DOHH2 (cell line): ENCODE results near the gene TMEM98.

Experiments
- H3F3A ChIP-seq: fragments of 200-600 bp; sonication (generic), shearing (Covaris generic); 2 replicates; pipeline ENCODE4 v1.6.0; 2016; ENCODE audit warnings: antibody characterized with exemption, mild to moderate bottlenecking; ENCODE audit not compliant: control insufficient read depth, insufficient read depth
- H3K27ac ChIP-seq: fragments of 200-600 bp; sonication (generic); 2 replicates; pipeline ENCODE4 v1.5.1; 2014; ENCODE audit warnings: low read depth, mild to moderate bottlenecking, low read length, moderate library complexity
- H3K27me3 ChIP-seq: fragments of 200-600 bp; sonication (generic); 2 replicates; pipeline ENCODE4 v1.6.1; 2014; ENCODE audit warnings: mild to moderate bottlenecking, low read length, mixed read lengths; ENCODE audit not compliant: control insufficient read depth
- H3K36me3 ChIP-seq: fragments of 200-600 bp; sonication (generic); 2 replicates; pipeline ENCODE4 v1.6.1; 2014; ENCODE audit warnings: mild to moderate bottlenecking, low read length, moderate library complexity, mixed read lengths; ENCODE audit not compliant: control insufficient read depth
- H3K4me1 ChIP-seq: fragments of 200-600 bp; sonication (generic); 2 replicates; pipeline ENCODE4 v1.6.1; 2014; ENCODE audit warnings: mild to moderate bottlenecking, low read length, mixed read lengths; ENCODE audit not compliant: control insufficient read depth
- H3K4me2 ChIP-seq: fragments of 200-600 bp; sonication (generic); 2 replicates; pipeline ENCODE4 v1.6.0; 2014; ENCODE audit warnings: mild to moderate bottlenecking, low read length, moderate library complexity
- H3K4me3 ChIP-seq: fragments of 200-600 bp; sonication (generic); 2 replicates; pipeline ENCODE4 v1.5.1; 2014; ENCODE audit warnings: mild to moderate bottlenecking, low read length, mixed read lengths
- H3K79me2 ChIP-seq: fragments of 200-600 bp; sonication (generic); 2 replicates; pipeline ENCODE4 v1.6.1; 2014; ENCODE audit warnings: mild to moderate bottlenecking, low read length, mixed read lengths; ENCODE audit not compliant: control insufficient read depth
- H3K9me2 ChIP-seq: fragments of 200-600 bp; sonication (generic); replicated peaks from 2 replicates; pipeline ENCODE4 v1.6.1; 2014; ENCODE audit warnings: mild to moderate bottlenecking, low read length, mixed read lengths; ENCODE audit not compliant: control insufficient read depth
- H3K9me3 ChIP-seq: fragments of 200-600 bp; sonication (generic); 2 replicates; pipeline ENCODE4 v1.6.1; 2014; ENCODE audit warnings: antibody characterized with exemption, low read length, mixed read lengths; ENCODE audit not compliant: control insufficient read depth, insufficient read depth
- H4K20me1 ChIP-seq: fragments of 200-600 bp; sonication (generic); 2 replicates; pipeline ENCODE4 v1.6.0; 2014; ENCODE audit warnings: low read depth, mild to moderate bottlenecking, antibody characterized with exemption, low read length, moderate library complexity; ENCODE audit not compliant: control insufficient read depth, insufficient read depth
- EZH2phosphoT487 ChIP-seq: fragments of 200-600 bp; sonication (generic); IDR thresholded peaks from 2 replicates; pipeline ENCODE4 v1.6.1; 2017; ENCODE audit warnings: borderline replicate concordance, mild to moderate bottlenecking, antibody characterized with exemption, low read length, moderate library complexity, mixed read lengths
- TF ChIP-seq, protein P1 (sequence below): fragments of 200-600 bp; sonication (generic); IDR thresholded peaks from one replicate; pipeline ENCODE4 v1.5.1; 2014; ENCODE audit warnings: antibody characterized with exemption, mild to moderate bottlenecking, low read depth, low read length; ENCODE audit not compliant: poor library complexity, severe bottlenecking

The TMEM98 gene

DNA sequence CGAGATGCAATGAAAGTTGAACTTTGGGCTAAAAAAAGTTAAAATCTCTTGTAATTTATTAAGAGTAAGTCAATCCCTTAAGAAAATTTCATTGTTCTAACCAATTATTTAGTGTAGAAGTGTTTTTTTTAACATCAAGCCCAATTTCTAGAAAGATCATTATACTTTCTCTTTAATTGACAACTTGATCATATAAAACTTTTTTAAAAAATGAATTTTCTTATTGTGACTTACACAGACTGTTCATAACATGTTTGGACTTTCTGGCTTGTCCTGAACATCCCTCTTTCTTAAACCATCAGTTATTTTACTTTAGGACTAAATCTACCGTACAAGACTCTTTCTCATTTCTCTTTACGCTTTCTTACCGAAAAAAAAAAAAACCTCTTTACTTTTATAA, 26.2 kb upstream of the TMEM98 start:
- no peak overlapping the region for H3K4me2 ChIP-seq
- peaks cover 2% of the 10 kb centered on the region; the same call in 1 of the 2 replicates for H3K27me3 ChIP-seq
- no peak overlapping the region for H3K4me3 ChIP-seq
- no peaks in the 10 kb centered on the region for H4K20me1 ChIP-seq
- H3K79me2 ChIP-seq: no peaks in the 10 kb centered on the region
- H3K4me1 ChIP-seq: no peaks in the 10 kb centered on the region
- H3K27ac ChIP-seq: no peak overlapping the region
- H3K9me2 ChIP-seq: no peaks in the 10 kb centered on the region
- no peaks in the 10 kb centered on the region; the same call in 1 of the 2 replicates for H3F3A ChIP-seq
- H3K36me3 ChIP-seq: no peaks in the 10 kb centered on the region
- TF ChIP-seq, protein P1, sequence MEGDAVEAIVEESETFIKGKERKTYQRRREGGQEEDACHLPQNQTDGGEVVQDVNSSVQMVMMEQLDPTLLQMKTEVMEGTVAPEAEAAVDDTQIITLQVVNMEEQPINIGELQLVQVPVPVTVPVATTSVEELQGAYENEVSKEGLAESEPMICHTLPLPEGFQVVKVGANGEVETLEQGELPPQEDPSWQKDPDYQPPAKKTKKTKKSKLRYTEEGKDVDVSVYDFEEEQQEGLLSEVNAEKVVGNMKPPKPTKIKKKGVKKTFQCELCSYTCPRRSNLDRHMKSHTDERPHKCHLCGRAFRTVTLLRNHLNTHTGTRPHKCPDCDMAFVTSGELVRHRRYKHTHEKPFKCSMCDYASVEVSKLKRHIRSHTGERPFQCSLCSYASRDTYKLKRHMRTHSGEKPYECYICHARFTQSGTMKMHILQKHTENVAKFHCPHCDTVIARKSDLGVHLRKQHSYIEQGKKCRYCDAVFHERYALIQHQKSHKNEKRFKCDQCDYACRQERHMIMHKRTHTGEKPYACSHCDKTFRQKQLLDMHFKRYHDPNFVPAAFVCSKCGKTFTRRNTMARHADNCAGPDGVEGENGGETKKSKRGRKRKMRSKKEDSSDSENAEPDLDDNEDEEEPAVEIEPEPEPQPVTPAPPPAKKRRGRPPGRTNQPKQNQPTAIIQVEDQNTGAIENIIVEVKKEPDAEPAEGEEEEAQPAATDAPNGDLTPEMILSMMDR: no peak
- TF ChIP-seq EZH2phosphoT487: no peak
- H3K9me3 ChIP-seq: no peaks in the 10 kb centered on the region; the same call in 1 of the 2 replicates

DNA sequence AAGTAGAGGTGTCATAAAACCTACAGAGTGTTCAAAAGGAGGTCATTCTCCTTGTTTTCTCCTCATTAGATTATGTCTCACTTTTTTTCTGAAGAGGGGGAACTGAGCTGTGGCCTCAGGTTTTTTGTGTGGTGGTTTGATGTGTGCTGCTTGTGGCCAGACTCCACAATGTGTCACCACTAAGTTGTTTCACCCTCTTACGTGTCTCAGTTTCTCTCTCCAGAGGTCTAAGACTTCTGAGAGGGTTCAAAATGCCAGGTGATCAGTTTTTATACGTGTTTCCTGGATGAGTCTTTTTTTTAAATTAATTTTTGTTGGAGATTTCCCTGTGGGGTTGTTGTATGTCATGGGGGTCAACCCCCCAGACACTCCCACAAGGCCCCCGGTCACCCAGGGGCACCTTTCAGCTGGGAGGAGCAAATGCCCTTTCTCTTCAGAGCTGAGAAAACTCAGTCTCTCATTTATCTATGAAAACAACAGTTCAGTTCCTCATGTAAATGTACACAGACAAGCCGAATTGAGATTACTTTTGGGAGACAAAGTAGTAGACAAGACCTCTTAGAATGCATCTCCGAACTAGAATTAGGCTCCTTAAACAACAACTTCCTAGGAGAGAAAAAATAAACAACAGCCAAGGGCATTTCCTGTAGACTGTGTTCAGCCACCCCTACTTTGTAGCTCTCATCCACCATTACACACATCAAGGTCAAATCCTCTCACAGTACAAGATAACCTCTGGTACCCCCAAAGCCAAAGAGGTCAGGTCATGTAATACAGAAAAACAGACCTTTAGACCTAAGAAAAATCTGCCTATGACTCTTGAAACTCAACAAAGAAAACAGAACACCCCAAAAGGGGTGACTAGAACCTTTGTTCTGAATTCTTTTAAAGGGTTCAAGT, 23.9 kb upstream of the TMEM98 start:
- H3K27me3 ChIP-seq: no peaks in the 10 kb centered on the region; the same call in 1 of the 2 replicates
- no peak overlapping the region for H3K4me2 ChIP-seq
- no peaks in the 10 kb centered on the region for H4K20me1 ChIP-seq
- H3K36me3 ChIP-seq: no peaks in the 10 kb centered on the region
- no peaks in the 10 kb centered on the region for H3K4me1 ChIP-seq
- TF ChIP-seq, protein P1: no peak
- TF ChIP-seq EZH2phosphoT487: no peak
- H3K79me2 ChIP-seq: no peaks in the 10 kb centered on the region
- H3F3A ChIP-seq: no peaks in the 10 kb centered on the region; the same call in 1 of the 2 replicates
- H3K9me2 ChIP-seq: no peaks in the 10 kb centered on the region
- H3K4me3 ChIP-seq: no peak overlapping the region
- H3K27ac ChIP-seq: no peak overlapping the region
- no peaks in the 10 kb centered on the region; the same call in 1 of the 2 replicates for H3K9me3 ChIP-seq

DNA sequence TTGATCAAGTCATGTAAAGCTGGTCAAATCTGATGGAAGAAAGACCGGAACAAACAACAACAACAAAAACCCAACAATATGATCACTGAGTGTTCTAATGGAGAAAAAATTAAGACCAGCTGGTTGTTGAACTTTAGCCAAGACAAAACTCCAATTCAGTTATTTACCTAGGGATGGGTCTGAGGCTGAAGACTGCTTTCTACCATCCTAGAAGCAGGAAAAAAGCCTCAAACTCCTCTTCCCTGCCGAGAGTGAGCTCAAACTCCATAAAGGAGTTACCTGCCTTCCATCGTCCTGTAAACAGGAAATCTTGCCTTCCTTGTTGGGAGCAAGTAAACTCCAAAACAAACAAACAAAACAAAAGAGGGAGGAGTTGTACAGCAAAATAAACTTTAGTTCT, 23.1 kb upstream of the TMEM98 start:
- Histone ChIP-seq H3K4me2 (no peak overlapping the region), H3K9me3 (no peaks in the 10 kb centered on the region; the same call in 1 of the 2 replicates), H3K4me1 (no peaks in the 10 kb centered on the region), H3K27me3 (no peaks in the 10 kb centered on the region), H3K4me3 (no peak overlapping the region), H3F3A (no peaks in the 10 kb centered on the region; the same call in 1 of the 2 replicates), H3K36me3 (no peaks in the 10 kb centered on the region), H3K9me2 (no peaks in the 10 kb centered on the region), H4K20me1 (no peaks in the 10 kb centered on the region), H3K79me2 (no peaks in the 10 kb centered on the region), H3K27ac (no peak overlapping the region)
- TF ChIP-seq, protein P1: no peak
- no peak for TF ChIP-seq EZH2phosphoT487
